Hepatocyte (in vitro differentiated cells): Measurements from ENCODE around the gene RAB12. TPM values are rescaled to one million over a fixed set of nuclear protein-coding genes. Genes with fewer than 3 reads are reported as not detected.
A peak's percentile ranks its signal among the peaks of the same experiment; 100 is the strongest.

Experiments
- DNase-seq: peaks from one replicate; pipeline ENCODE4 v3.0.0-alpha.2; 2016; ENCODE audit warnings: low spot score
- H2AFZ ChIP-seq: fragments of 200-600 bp; sonication (generic); 2 replicates; pipeline ENCODE4 v1.6.0; 2016; ENCODE audit warnings: antibody characterized with exemption, mild to moderate bottlenecking
- H3K27ac ChIP-seq: fragments of 200-600 bp; sonication (generic); 2 replicates; pipeline ENCODE4 v1.5.1; 2016; ENCODE audit warnings: mild to moderate bottlenecking
- H3K27me3 ChIP-seq: fragments of 200-600 bp; sonication (generic); 2 replicates; pipeline ENCODE4 v1.6.1; 2016
- H3K36me3 ChIP-seq: fragments of 200-600 bp; sonication (generic); replicated peaks from 2 replicates; pipeline ENCODE4 v1.5.1; 2016; ENCODE audit warnings: low read depth; ENCODE audit not compliant: insufficient read depth
- H3K4me1 ChIP-seq: fragments of 200-600 bp; sonication (generic); 2 replicates; pipeline ENCODE4 v1.5.1; 2016; ENCODE audit warnings: mild to moderate bottlenecking, moderate library complexity; ENCODE audit not compliant: insufficient read depth
- H3K4me2 ChIP-seq: fragments of 200-600 bp; sonication (generic); 2 replicates; pipeline ENCODE4 v1.6.0; 2016
- H3K4me3 ChIP-seq: fragments of 200-600 bp; sonication (generic); 2 replicates; pipeline ENCODE4 v1.5.1; 2016; ENCODE audit warnings: mild to moderate bottlenecking
- H3K79me2 ChIP-seq: fragments of 200-600 bp; sonication (generic); 2 replicates; pipeline ENCODE4 v1.6.0; 2017; ENCODE audit warnings: mild to moderate bottlenecking
- H3K9me2 ChIP-seq: fragments of 200-600 bp; sonication (generic); replicated peaks from 2 replicates; pipeline ENCODE4 v1.6.0; 2017; ENCODE audit warnings: mild to moderate bottlenecking; ENCODE audit not compliant: insufficient read depth
- H3K9me3 ChIP-seq: fragments of 200-600 bp; sonication (generic); 2 replicates; pipeline ENCODE4 v1.5.1; 2016; ENCODE audit warnings: low read depth, mild to moderate bottlenecking
- H4K20me1 ChIP-seq: fragments of 200-600 bp; sonication (generic); 2 replicates; pipeline ENCODE4 v1.6.0; 2016; ENCODE audit warnings: mild to moderate bottlenecking; ENCODE audit not compliant: insufficient read depth, poor library complexity, severe bottlenecking
- CTCF ChIP-seq: fragments of 200-600 bp; sonication (generic); IDR thresholded peaks from 2 replicates; pipeline ENCODE4 v1.5.1; 2016; ENCODE audit warnings: antibody characterized with exemption, mild to moderate bottlenecking; ENCODE audit not compliant: poor library complexity
- EZH2 ChIP-seq: fragments of 200-600 bp; sonication (generic); IDR thresholded peaks from 2 replicates; pipeline ENCODE4 v1.6.1; 2016; ENCODE audit warnings: antibody characterized with exemption, mild to moderate bottlenecking, borderline replicate concordance
- EZH2phosphoT487 ChIP-seq: fragments of 200-600 bp; sonication (generic); IDR thresholded peaks from one replicate; pipeline ENCODE4 v1.6.1; 2018; ENCODE audit warnings: antibody characterized with exemption, mild to moderate bottlenecking, low read depth, moderate library complexity; ENCODE audit not compliant: unreplicated experiment, severe bottlenecking
- WGBS: methylation state at CpG from one replicate; pipeline ENCODE4 v1.1.6; 2016; ENCODE audit warnings: low lambda C conversion rate; ENCODE audit errors: missing lambda C conversion rate; 5-methylcytosine and 5-hydroxymethylcytosine counted together
- polyA plus RNA-seq: library from polyadenylated mRNA; unstranded; fragments of >200 nt; fragmentation: Nextera tagmentation; extraction: Ambion mirVana; gene quantifications from 2 replicates; pipeline ENCODE4 v1.2.1, GENCODE V29; 2016
- total RNA-seq: library from RNA; depleted of rRNA; stranded (reverse); fragments of >200 nt; gene quantifications from 2 replicates; pipeline ENCODE4 v1.2.3, GENCODE V29; 2014

RAB12 gene
- total and polyA plus RNA-seq, 2 experiments from 2014 or later = 4.7 to 33.2 TPM

GRCh38 chr18:8615397-8616027 lies 6.3 kb downstream of the RAB12 start:
- Histone ChIP-seq H4K20me1 (peaks cover 76% of the 10 kb centered on the region), H3K36me3 (no peaks in the 10 kb centered on the region), H3K27ac (peak overlapping the region; percentile 72), H3K4me1 (peaks cover 31% of the 10 kb centered on the region), H3K4me2 (peak overlapping the region; percentile 42), H3K9me2 (no peaks in the 10 kb centered on the region), H3K9me3 (no peaks in the 10 kb centered on the region), H3K79me2 (peaks cover 99% of the 10 kb centered on the region), H3K4me3 (no peak overlapping the region), H2AFZ (no peak overlapping the region), H3K27me3 (no peaks in the 10 kb centered on the region)
- TF ChIP-seq EZH2 (no peak), EZH2phosphoT487 (no peak), CTCF (no peak)
- 44% methylated on average over 4 of the region's 4 CpGs for WGBS
- DNase-seq = peak; percentile 66

GRCh38 chr18:8616028-8616401 lies 6.8 kb downstream of the RAB12 start:
- Histone ChIP-seq H2AFZ (no peak overlapping the region), H4K20me1 (peaks cover 71% of the 10 kb centered on the region), H3K4me1 (peaks cover 26% of the 10 kb centered on the region), H3K79me2 (peaks cover 99% of the 10 kb centered on the region), H3K9me3 (no peaks in the 10 kb centered on the region), H3K27ac (peak overlapping the region; percentile 72), H3K9me2 (no peaks in the 10 kb centered on the region), H3K4me2 (peak overlapping the region; percentile 42), H3K27me3 (no peaks in the 10 kb centered on the region), H3K4me3 (no peak overlapping the region), H3K36me3 (no peaks in the 10 kb centered on the region)
- DNase-seq = no peak
- 62% methylated on average over 4 of the region's 4 CpGs for WGBS
- TF ChIP-seq EZH2 (no peak), CTCF (no peak), EZH2phosphoT487 (no peak)

GRCh38 chr18:8617907-8618306 lies 8.7 kb downstream of the RAB12 start:
- Histone ChIP-seq H2AFZ (no peak overlapping the region), H3K4me3 (no peak overlapping the region), H3K4me2 (no peak overlapping the region), H3K79me2 (peaks cover 99% of the 10 kb centered on the region), H3K27ac (no peak overlapping the region), H3K9me3 (no peaks in the 10 kb centered on the region), H4K20me1 (peaks cover 53% of the 10 kb centered on the region), H3K27me3 (no peaks in the 10 kb centered on the region), H3K36me3 (no peaks in the 10 kb centered on the region), H3K9me2 (no peaks in the 10 kb centered on the region), H3K4me1 (peaks cover 15% of the 10 kb centered on the region)
- WGBS = 94% methylated on average over 5 of the region's 5 CpGs
- TF ChIP-seq EZH2 = no peak
- no peak for TF ChIP-seq EZH2phosphoT487
- no peak for TF ChIP-seq CTCF
- DNase-seq = no peak
